ENCODE results near the gene CHCHD10. TPM values are rescaled to one million over a fixed set of nuclear protein-coding genes. Genes with fewer than 3 reads are reported as not detected.

CHCHD10 gene
- total RNA-seq, 1 donor from 2014 or later: 126 TPM

DNA sequence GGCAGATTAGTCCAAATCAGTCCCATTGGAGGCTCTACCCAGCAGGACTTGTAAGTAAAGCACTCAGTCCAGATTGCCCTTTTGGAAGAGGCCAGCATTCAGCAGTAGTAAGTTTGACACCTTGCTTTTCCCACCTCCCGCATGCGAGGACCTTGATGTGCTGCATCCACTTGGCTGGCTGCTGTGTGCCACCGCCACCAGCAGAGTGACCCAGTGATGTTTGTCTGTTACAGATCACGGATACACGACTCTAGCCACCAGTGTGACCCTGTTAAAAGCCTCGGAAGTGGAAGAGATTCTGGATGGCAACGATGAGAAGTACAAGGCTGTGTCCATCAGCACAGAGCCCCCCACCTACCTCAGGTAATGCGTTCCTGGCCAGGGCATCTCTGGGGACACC is 25.6 kb upstream of the CHCHD10 start:
- DNase-seq: no peak
- peaks cover 41% of the 10 kb centered on the region for H3K36me3 Mint-ChIP-seq (ENCODE audit: low read depth)
- no peaks in the 10 kb centered on the region for H3K27me3 Mint-ChIP-seq
- no peaks in the 10 kb centered on the region for H3K9me3 Mint-ChIP-seq
- H3K27ac Mint-ChIP-seq: no peak overlapping the region
- H3K4me3 Mint-ChIP-seq: no peak overlapping the region
- intact Hi-C loops (cut with micrococcal nuclease): no loop called here
- H3K4me1 Mint-ChIP-seq: peaks cover 17% of the 10 kb centered on the region

DNA sequence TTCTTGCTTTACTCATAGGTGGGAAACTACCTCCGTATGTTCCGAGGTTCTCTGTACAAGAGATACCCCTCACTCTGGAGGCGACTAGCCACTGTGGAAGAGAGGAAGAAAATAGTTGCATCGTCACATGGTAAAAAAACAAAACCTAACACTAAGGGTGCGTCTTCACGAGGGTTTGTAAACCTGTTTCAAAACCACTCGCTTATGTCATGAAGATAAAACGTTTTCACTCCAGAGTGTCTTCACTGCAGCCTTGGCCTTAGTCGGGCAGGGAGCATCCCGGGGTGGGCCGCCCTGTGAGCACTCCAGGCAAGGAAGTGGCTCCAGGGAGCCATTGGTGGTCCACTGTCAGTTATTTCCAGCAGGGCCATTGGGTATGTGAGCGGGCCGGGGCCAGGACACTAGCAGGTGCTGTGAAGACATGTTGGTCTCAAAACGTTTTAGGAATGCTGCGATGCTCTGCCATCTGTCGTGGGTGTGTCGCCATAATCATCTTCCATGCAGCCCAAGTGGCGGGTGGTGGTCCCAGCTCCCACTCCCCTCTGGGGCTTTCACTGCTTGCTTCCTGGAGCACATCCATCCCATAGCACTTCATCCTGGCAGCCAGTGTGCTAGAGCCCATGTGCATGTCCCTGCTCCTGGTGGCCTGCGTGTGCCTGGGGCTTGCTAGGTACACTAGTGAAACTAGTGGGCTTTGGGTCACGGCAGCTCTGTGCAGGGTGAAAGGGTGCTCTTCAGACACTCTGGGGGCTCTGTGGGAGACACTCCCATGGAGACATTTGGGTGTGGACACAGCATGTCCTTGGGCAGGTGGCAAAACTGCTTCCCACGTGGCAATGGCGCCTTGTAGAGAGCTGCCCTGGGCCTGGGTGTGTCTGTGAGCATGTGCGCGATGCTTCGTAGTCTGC is 24.2 kb upstream of the CHCHD10 start:
- intact Hi-C loops (cut with micrococcal nuclease): no loop called here
- Mint-ChIP-seq H3K27ac (no peak overlapping the region), H3K9me3 (no peaks in the 10 kb centered on the region), H3K27me3 (no peaks in the 10 kb centered on the region), H3K36me3 (ENCODE audit: low read depth) (peaks cover 35% of the 10 kb centered on the region), H3K4me1 (peaks cover 23% of the 10 kb centered on the region), H3K4me3 (no peak overlapping the region)
- DNase-seq: no peak

DNA sequence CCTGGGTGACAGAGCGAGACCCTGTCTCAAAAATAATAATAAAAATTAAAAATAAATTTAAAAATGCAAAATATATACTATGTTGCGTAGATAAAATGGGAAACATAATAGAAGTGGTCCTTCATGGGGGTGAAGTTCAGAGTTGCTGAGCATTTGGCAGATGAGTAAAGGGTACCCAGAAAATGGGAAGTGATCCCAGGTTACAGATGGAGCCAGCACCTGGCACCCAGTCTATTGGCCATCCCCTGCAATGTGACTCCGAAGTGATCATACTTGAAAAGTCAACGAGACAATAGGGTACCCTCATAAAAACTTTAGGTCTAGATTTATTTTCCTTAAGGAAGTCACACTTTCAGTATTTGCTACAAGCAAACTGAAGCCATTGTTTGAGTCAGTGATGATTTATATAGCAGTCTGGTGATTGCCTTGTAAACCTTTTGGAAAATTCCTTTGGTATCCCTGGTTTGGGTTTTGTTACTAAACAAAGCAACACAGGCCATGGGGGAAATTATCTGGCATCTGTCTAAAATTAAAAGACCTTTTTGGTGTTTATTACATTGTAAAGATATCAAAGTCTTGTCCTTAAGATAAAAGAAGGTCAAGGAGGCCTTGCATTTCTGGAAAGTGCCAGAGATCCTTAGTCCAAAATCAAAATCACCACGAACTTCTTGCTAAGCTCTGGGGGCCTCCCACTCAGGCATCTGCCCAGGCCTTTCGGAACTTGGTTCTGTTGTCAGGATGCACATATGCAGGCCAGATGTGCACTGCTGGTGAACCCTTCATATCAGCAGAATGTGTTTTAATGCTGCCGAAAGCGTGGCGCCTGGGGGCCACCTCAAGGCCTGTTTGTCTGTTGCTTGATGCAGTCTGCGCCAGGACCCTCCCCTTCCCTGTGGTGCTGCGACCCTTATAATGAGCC is 23.3 kb upstream of the CHCHD10 start:
- Mint-ChIP-seq H3K4me1 (peaks cover 29% of the 10 kb centered on the region), H3K27ac (no peak overlapping the region), H3K27me3 (no peaks in the 10 kb centered on the region), H3K36me3 (ENCODE audit: low read depth) (peaks cover 27% of the 10 kb centered on the region), H3K9me3 (no peaks in the 10 kb centered on the region), H3K4me3 (no peak overlapping the region)
- intact Hi-C loops (cut with micrococcal nuclease): no loop called here
- no peak for DNase-seq

DNA sequence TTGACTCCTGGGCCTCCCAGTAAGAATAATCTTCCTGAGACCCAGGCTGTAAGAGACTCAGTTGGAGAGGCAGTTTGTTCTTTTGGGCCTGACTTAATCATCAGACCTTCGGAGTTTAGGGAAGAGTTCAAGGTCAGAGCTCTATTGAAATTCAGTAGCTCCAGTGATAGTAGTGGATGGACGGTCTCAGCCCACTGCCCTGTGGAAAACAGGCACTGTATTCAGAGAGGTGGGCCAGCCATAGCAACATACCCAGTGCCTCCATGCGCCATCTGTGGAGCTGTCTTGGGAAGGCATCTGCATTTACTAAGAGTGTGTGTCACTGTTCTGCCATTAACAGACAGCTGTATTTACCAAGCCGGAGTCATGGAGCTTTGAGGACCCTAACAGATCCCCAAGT is 21.9 kb upstream of the CHCHD10 start:
- intact Hi-C loops (cut with micrococcal nuclease): no loop called here
- DNase-seq: no peak
- Mint-ChIP-seq H3K27ac (no peak overlapping the region), H3K4me1 (peaks cover 32% of the 10 kb centered on the region), H3K36me3 (ENCODE audit: low read depth) (peaks cover 18% of the 10 kb centered on the region), H3K9me3 (no peaks in the 10 kb centered on the region), H3K27me3 (no peaks in the 10 kb centered on the region), H3K4me3 (no peak overlapping the region)

GRCh38 chr22:23789121-23789520 is 21.3 kb upstream of the CHCHD10 start:
- intact Hi-C loops (cut with micrococcal nuclease): no loop called here
- Mint-ChIP-seq H3K27me3 (no peaks in the 10 kb centered on the region), H3K4me3 (no peak overlapping the region), H3K36me3 (ENCODE audit: low read depth) (peaks cover 18% of the 10 kb centered on the region), H3K27ac (no peak overlapping the region), H3K9me3 (no peaks in the 10 kb centered on the region), H3K4me1 (peaks cover 36% of the 10 kb centered on the region)
- DNase-seq: no peak

- H3K9me3 Mint-ChIP-seq: no peaks in the 10 kb centered on the region
- peaks cover 14% of the 10 kb centered on the region for H3K36me3 Mint-ChIP-seq (ENCODE audit: low read depth)
- no peak for DNase-seq
- H3K27me3 Mint-ChIP-seq: no peaks in the 10 kb centered on the region
- H3K4me3 Mint-ChIP-seq: peak overlapping the region; percentile 88
- H3K4me1 Mint-ChIP-seq: peaks cover 35% of the 10 kb centered on the region
- H3K27ac Mint-ChIP-seq: peak overlapping the region; percentile 86
- intact Hi-C loops (cut with micrococcal nuclease): loop anchor here (1.0 to 2.0 kb wide), 5 partner anchors 21 to 126 kb away; partner anchors contain the start of genes CHCHD10, DERL3 and MIF
These were observed 20.1 kb upstream of the CHCHD10 start for GRCh38 chr22:23787910-23788309.

- no peak for DNase-seq
- H3K4me3 Mint-ChIP-seq: peak overlapping the region; percentile 88
- H3K27ac Mint-ChIP-seq: peak overlapping the region; percentile 86
- H3K27me3 Mint-ChIP-seq: no peaks in the 10 kb centered on the region
- no peaks in the 10 kb centered on the region for H3K9me3 Mint-ChIP-seq
- peaks cover 12% of the 10 kb centered on the region for H3K36me3 Mint-ChIP-seq (ENCODE audit: low read depth)
- peaks cover 34% of the 10 kb centered on the region for H3K4me1 Mint-ChIP-seq
- intact Hi-C loops (cut with micrococcal nuclease): loop anchor here (1.0 to 2.0 kb wide), 5 partner anchors 20 to 127 kb away; partner anchors contain the start of genes CHCHD10, DERL3 and MIF
These were observed 19.8 kb upstream of the CHCHD10 start for GRCh38 chr22:23787600-23787896.

- peak within 1 kb of the TSS; percentile 88 for H3K4me3 Mint-ChIP-seq
These were observed 19.2 kb upstream of the CHCHD10 start, which contains the start of gene SMARCB1 for GRCh38 chr22:23786752-23787599. TSS of gene SMARCB1 (plus strand) at chr22:23786966. CDS start at chr22:23787170, 204 bp downstream.

DNA sequence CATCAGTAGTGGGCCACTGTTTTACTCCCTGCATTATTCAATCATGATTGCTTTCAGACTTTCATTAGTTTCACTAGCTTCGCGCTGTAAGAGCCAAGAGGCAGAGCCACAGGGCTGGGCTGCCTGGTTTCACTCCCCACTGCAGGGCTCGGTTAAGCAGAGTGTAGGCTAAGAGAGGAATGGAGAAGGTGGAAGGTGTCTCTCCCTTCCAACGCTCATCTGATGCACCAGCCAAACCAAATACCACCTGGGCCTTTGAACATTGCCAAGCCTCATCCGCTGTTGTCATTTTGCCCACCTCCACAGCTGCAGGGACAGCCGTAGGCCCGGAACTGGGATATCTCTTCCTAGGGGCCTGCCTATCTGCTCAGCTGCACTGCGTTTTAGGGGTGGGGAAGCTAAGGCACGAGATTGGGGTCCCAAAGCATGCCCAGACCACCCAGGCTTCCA is 18.5 kb upstream of the CHCHD10 start:
- no peaks in the 10 kb centered on the region for H3K9me3 Mint-ChIP-seq
- no peak for DNase-seq
- peaks cover 28% of the 10 kb centered on the region for H3K4me1 Mint-ChIP-seq
- H3K27ac Mint-ChIP-seq: peak overlapping the region; percentile 95
- peaks cover 7% of the 10 kb centered on the region for H3K36me3 Mint-ChIP-seq (ENCODE audit: low read depth)
- intact Hi-C loops (cut with micrococcal nuclease): loop anchor here (1.0 to 2.0 kb wide), 3 partner anchors 14 to 109 kb away; partner anchors contain the start of genes MIF and MMP11
- H3K4me3 Mint-ChIP-seq: peak overlapping the region; percentile 88
- no peaks in the 10 kb centered on the region for H3K27me3 Mint-ChIP-seq

More at GRCh38 chr22:23786752-23787599, 19.2 kb upstream of the CHCHD10 start, which contains the start of gene SMARCB1:
- Mint-ChIP-seq H3K36me3 (ENCODE audit: low read depth) (peaks cover 7% of the 10 kb centered on the region), H3K4me1 (peaks cover 28% of the 10 kb centered on the region), H3K27ac (peak within 1 kb of the TSS; percentile 95), H3K27me3 (no peaks in the 10 kb centered on the region), H3K9me3 (no peaks in the 10 kb centered on the region)
- intact Hi-C loops (cut with micrococcal nuclease): loop anchor here (1.0 to 2.0 kb wide), 6 partner anchors 15 to 127 kb away; partner anchors contain the start of genes CHCHD10, DERL3, MIF and MMP11
- peak; percentile 96 for DNase-seq

DNA sequence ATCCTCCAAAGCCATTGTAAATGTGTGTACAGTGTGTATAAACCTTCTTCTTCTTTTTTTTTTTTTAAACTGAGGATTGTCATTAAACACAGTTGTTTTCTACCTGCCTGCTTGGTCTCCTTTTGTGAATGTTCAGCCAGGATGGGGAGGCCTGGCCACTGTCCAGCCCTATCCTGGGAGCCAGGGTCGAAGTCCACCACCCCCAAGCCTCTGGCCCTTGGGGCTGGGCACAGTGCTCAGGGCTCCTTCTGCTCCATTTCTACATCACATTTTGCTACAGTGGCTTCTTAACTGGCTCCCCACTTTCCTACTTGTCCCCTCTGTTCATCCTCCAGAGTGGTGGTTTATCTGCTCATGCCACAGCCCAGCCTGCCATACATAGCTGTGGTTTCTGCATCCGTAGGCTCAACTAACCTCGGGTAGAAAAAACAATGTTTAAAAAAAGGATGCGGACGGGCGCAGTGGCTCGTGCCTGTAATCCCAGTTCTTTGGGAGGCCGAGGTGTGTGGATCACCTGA is 16.5 kb upstream of the CHCHD10 start:
- H3K27ac Mint-ChIP-seq: peak overlapping the region; percentile 44
- DNase-seq: peak; percentile 68

DNA sequence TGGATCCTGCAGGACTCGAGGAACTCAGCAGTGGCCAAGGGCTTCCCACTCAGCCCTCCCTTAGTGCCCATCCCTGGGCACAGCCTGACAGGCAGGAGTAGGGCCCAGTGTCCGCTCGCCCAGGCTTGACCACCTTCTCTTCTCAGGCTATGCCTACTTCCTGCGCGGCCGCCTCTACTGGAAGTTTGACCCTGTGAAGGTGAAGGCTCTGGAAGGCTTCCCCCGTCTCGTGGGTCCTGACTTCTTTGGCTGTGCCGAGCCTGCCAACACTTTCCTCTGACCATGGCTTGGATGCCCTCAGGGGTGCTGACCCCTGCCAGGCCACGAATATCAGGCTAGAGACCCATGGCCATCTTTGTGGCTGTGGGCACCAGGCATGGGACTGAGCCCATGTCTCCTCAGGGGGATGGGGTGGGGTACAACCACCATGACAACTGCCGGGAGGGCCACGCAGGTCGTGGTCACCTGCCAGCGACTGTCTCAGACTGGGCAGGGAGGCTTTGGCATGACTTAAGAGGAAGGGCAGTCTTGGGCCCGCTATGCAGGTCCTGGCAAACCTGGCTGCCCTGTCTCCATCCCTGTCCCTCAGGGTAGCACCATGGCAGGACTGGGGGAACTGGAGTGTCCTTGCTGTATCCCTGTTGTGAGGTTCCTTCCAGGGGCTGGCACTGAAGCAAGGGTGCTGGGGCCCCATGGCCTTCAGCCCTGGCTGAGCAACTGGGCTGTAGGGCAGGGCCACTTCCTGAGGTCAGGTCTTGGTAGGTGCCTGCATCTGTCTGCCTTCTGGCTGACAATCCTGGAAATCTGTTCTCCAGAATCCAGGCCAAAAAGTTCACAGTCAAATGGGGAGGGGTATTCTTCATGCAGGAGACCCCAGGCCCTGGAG is 15.7 kb upstream of the CHCHD10 start:
- Mint-ChIP-seq H3K27ac (no peak overlapping the region), H3K4me3 (no peak overlapping the region), H3K9me3 (no peaks in the 10 kb centered on the region), H3K4me1 (peaks cover 22% of the 10 kb centered on the region), H3K36me3 (ENCODE audit: low read depth) (peaks cover 2% of the 10 kb centered on the region), H3K27me3 (no peaks in the 10 kb centered on the region)
- no peak for DNase-seq
- intact Hi-C loops (cut with micrococcal nuclease): no loop called here

More for the DNA sequence above, 16.5 kb upstream of the CHCHD10 start:
- Mint-ChIP-seq H3K36me3 (ENCODE audit: low read depth) (peaks cover 4% of the 10 kb centered on the region), H3K4me1 (peaks cover 22% of the 10 kb centered on the region), H3K4me3 (peak overlapping the region; percentile 16), H3K9me3 (no peaks in the 10 kb centered on the region), H3K27me3 (no peaks in the 10 kb centered on the region)
- intact Hi-C loops (cut with micrococcal nuclease): no loop called here

- DNase-seq: no peak
- no peak overlapping the region for H3K27ac Mint-ChIP-seq
- H3K4me1 Mint-ChIP-seq: peaks cover 16% of the 10 kb centered on the region
- H3K9me3 Mint-ChIP-seq: no peaks in the 10 kb centered on the region
- H3K27me3 Mint-ChIP-seq: no peaks in the 10 kb centered on the region
- intact Hi-C loops (cut with micrococcal nuclease): no loop called here
- H3K36me3 Mint-ChIP-seq (ENCODE audit: low read depth): no peaks in the 10 kb centered on the region
- no peak overlapping the region for H3K4me3 Mint-ChIP-seq
These were observed 14.9 kb upstream of the CHCHD10 start for GRCh38 chr22:23782703-23783102.
